Measurements from ENCODE around the gene LRWD1. TPM values are rescaled to one million over a fixed set of nuclear protein-coding genes. Genes with fewer than 3 reads are reported as not detected.
"Not testable (repeated sequence)": the region's sequence is repeated elsewhere in the genome, so short reads cannot be mapped to it uniquely, and the experiment has no call there.

LRWD1 gene
- total RNA-seq, 1 experiment from 2014 or later: 48.5 TPM

GRCh38 chr7:102479209-102479584, 14.4 kb downstream of the LRWD1 start:
- H3K27ac ChIP-seq (ENCODE audit: low read depth, low read length, poor library complexity, severe bottlenecking); POLR2A ChIA-PET (ENCODE audit: low non-redundant PET); intact Hi-C loops (cut with micrococcal nuclease; ENCODE audit: unreplicated experiment): not testable (repeated sequence)

GRCh38 chr7:102479982-102480637, 15.3 kb downstream of the LRWD1 start:
- H3K36me3 ChIP-seq (ENCODE audit: insufficient read depth, low read length, poor library complexity, severe bottlenecking); H3K27ac ChIP-seq (ENCODE audit: low read depth, low read length, poor library complexity, severe bottlenecking); H3K4me3 ChIP-seq (ENCODE audit: low read depth, low read length, poor library complexity, severe bottlenecking); BruUV-seq (replicated peaks); POLR2A ChIA-PET (ENCODE audit: low non-redundant PET); H3K4me1 ChIP-seq (ENCODE audit: insufficient read depth, low read length, poor library complexity, severe bottlenecking); CTCF ChIA-PET; H3K9me3 ChIP-seq (ENCODE audit: low read depth, low read length, poor library complexity, severe bottlenecking); intact Hi-C loops (cut with micrococcal nuclease; ENCODE audit: unreplicated experiment); H3K27me3 ChIP-seq (replicated peaks; ENCODE audit: insufficient read depth, low read depth, low read length, poor library complexity); DNase-seq (ENCODE audit: low spot score): not testable (repeated sequence)
- peak; percentile 35 for TF ChIP-seq CTCF (conservative IDR thresholded peaks at IDR 0.05; ENCODE audit: low read depth, low read length)

More at GRCh38 chr7:102479209-102479584, 14.4 kb downstream of the LRWD1 start:
- H3K9me3 ChIP-seq (ENCODE audit: low read depth, low read length, poor library complexity, severe bottlenecking); DNase-seq (ENCODE audit: low spot score); BruUV-seq (replicated peaks); H3K4me1 ChIP-seq (ENCODE audit: insufficient read depth, low read length, poor library complexity, severe bottlenecking); H3K36me3 ChIP-seq (ENCODE audit: insufficient read depth, low read length, poor library complexity, severe bottlenecking); H3K27me3 ChIP-seq (replicated peaks; ENCODE audit: insufficient read depth, low read depth, low read length, poor library complexity); H3K4me3 ChIP-seq (ENCODE audit: low read depth, low read length, poor library complexity, severe bottlenecking); CTCF ChIA-PET: not testable (repeated sequence)

- POLR2A ChIA-PET (ENCODE audit: low non-redundant PET); H3K27me3 ChIP-seq (replicated peaks; ENCODE audit: insufficient read depth, low read depth, low read length, poor library complexity); H3K27ac ChIP-seq (ENCODE audit: low read depth, low read length, poor library complexity, severe bottlenecking); H3K4me1 ChIP-seq (ENCODE audit: insufficient read depth, low read length, poor library complexity, severe bottlenecking); intact Hi-C loops (cut with micrococcal nuclease; ENCODE audit: unreplicated experiment); BruUV-seq (replicated peaks); CTCF ChIA-PET; H3K36me3 ChIP-seq (ENCODE audit: insufficient read depth, low read length, poor library complexity, severe bottlenecking); H3K9me3 ChIP-seq (ENCODE audit: low read depth, low read length, poor library complexity, severe bottlenecking); H3K4me3 ChIP-seq (ENCODE audit: low read depth, low read length, poor library complexity, severe bottlenecking); DNase-seq (ENCODE audit: low spot score): not testable (repeated sequence)
Observed at GRCh38 chr7:102481962-102482361, 17.2 kb downstream of the LRWD1 start.

DNA sequence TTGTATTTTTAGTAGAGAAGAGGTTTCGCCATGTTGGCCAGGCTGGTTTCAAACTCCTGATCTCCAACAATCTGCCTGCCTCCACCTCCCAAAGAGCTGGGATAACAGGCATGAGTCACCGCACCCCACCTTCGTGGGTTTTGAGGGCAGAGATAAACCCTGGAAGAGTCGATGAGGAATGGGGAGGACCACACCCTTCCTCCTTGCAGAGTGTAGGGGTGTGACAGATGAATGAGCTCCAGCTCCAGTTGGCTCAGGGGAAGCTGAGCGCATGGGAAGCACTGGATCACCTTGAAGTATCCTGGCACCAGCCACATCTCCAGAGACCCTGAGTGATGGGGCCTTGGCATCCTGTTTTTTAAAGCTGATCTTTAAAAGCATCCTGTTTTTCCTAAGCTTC, 19.5 kb downstream of the LRWD1 start:
- DNase-seq (ENCODE audit: low spot score); intact Hi-C loops (cut with micrococcal nuclease; ENCODE audit: unreplicated experiment); CTCF ChIA-PET; H3K9me3 ChIP-seq (ENCODE audit: low read depth, low read length, poor library complexity, severe bottlenecking); H3K4me1 ChIP-seq (ENCODE audit: insufficient read depth, low read length, poor library complexity, severe bottlenecking); H3K4me3 ChIP-seq (ENCODE audit: low read depth, low read length, poor library complexity, severe bottlenecking); H3K36me3 ChIP-seq (ENCODE audit: insufficient read depth, low read length, poor library complexity, severe bottlenecking); H3K27me3 ChIP-seq (replicated peaks; ENCODE audit: insufficient read depth, low read depth, low read length, poor library complexity); BruUV-seq (replicated peaks); H3K27ac ChIP-seq (ENCODE audit: low read depth, low read length, poor library complexity, severe bottlenecking); POLR2A ChIA-PET (ENCODE audit: low non-redundant PET): not testable (repeated sequence)

DNA sequence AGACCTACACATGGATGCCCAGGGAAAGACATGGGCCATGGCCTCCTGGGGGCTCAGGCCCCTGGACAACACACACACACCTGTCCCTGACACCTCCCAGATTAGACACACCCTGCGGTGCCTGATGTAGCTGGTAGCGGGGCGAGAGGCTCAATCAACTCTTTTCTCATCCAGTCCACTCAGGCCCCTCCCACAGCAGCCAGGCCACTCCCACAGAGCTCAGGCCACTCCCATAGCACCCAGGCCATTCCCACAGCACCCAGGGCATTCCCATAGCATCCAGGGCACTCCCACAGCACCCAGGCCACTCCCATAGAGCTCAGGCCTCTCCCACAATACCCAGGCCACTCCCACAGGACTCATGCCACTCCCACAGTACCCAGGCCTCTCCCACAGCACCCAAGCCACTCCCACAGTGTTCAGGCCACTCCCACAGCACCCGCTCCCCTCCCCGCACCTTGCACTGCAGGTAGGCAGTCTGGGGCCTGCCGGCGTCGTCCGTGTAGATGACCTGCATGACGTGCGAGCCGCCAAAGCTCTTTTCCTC, 25.8 kb downstream of the LRWD1 start:
- H3K27me3 ChIP-seq (replicated peaks; ENCODE audit: insufficient read depth, low read depth, low read length, poor library complexity); DNase-seq (ENCODE audit: low spot score); H3K27ac ChIP-seq (ENCODE audit: low read depth, low read length, poor library complexity, severe bottlenecking); H3K36me3 ChIP-seq (ENCODE audit: insufficient read depth, low read length, poor library complexity, severe bottlenecking); H3K4me1 ChIP-seq (ENCODE audit: insufficient read depth, low read length, poor library complexity, severe bottlenecking); CTCF ChIA-PET; intact Hi-C loops (cut with micrococcal nuclease; ENCODE audit: unreplicated experiment); BruUV-seq (replicated peaks); H3K4me3 ChIP-seq (ENCODE audit: low read depth, low read length, poor library complexity, severe bottlenecking); H3K9me3 ChIP-seq (ENCODE audit: low read depth, low read length, poor library complexity, severe bottlenecking); POLR2A ChIA-PET (ENCODE audit: low non-redundant PET): not testable (repeated sequence)

DNA sequence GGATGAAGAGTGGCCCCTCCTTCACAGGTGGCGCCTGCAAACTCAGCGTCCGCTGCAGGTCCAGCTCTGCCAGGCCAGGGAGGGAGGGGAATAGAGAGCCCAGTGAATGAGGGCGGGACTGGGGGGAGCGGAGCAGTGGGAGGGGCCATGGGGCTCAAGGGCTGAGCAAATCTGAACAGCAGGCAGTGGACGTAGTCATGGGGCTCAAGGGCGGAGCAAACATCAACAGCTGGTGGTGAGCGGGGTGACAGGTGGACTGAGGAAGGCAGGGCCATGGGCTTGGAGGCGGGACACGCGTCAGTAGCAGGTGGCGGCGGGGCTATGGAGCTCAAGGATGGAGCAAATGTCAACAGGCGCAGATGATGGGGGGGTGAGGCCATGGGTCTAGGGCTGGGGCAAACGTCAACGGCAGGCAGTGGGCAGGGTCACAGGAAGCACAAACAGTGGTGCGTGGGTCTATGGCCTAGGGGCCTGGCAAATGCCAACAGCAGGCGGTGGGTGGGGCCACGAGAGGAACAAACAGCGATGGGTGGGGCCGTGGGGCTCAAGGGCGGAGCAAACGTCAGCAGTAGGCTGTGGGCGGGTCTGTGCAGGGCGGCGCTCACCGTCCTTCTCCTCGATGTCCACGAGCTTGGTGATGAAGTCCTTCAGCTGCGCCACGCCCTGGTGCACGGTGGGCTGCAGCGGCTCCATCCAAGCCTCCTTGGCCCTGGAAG, 28.6 kb downstream of the LRWD1 start:
- H3K36me3 ChIP-seq (ENCODE audit: insufficient read depth, low read length, poor library complexity, severe bottlenecking); BruUV-seq (replicated peaks); H3K9me3 ChIP-seq (ENCODE audit: low read depth, low read length, poor library complexity, severe bottlenecking); DNase-seq (ENCODE audit: low spot score); H3K4me3 ChIP-seq (ENCODE audit: low read depth, low read length, poor library complexity, severe bottlenecking); CTCF ChIA-PET; H3K27ac ChIP-seq (ENCODE audit: low read depth, low read length, poor library complexity, severe bottlenecking); H3K4me1 ChIP-seq (ENCODE audit: insufficient read depth, low read length, poor library complexity, severe bottlenecking); POLR2A ChIA-PET (ENCODE audit: low non-redundant PET); intact Hi-C loops (cut with micrococcal nuclease; ENCODE audit: unreplicated experiment); H3K27me3 ChIP-seq (replicated peaks; ENCODE audit: insufficient read depth, low read depth, low read length, poor library complexity): not testable (repeated sequence)

DNA sequence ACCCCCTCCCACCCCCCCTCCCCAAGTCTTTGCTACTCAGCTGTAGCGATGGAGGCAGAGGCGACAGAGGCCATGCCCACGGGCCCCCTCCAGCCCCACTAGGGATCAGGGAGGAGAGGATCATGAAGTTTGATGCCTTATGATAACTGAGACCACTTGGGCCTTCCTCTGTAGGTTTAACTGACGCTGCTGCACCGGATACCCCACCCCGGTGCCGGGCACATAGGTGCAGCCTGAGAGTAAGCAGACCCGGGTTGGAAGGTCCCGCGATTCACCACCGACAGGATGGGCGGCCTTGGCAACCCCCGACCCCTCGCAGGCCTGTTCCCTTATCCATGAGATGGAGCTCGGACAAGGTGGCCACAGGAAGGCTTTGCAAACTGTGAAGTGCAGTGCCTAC, 29.2 kb downstream of the LRWD1 start:
- intact Hi-C loops (cut with micrococcal nuclease; ENCODE audit: unreplicated experiment); H3K9me3 ChIP-seq (ENCODE audit: low read depth, low read length, poor library complexity, severe bottlenecking); H3K36me3 ChIP-seq (ENCODE audit: insufficient read depth, low read length, poor library complexity, severe bottlenecking); H3K4me1 ChIP-seq (ENCODE audit: insufficient read depth, low read length, poor library complexity, severe bottlenecking); H3K4me3 ChIP-seq (ENCODE audit: low read depth, low read length, poor library complexity, severe bottlenecking); POLR2A ChIA-PET (ENCODE audit: low non-redundant PET); BruUV-seq (replicated peaks); H3K27ac ChIP-seq (ENCODE audit: low read depth, low read length, poor library complexity, severe bottlenecking); H3K27me3 ChIP-seq (replicated peaks; ENCODE audit: insufficient read depth, low read depth, low read length, poor library complexity); DNase-seq (ENCODE audit: low spot score); CTCF ChIA-PET: not testable (repeated sequence)

All from A673 (cell line).